Ectodermal cell (in vitro differentiated cells): ENCODE data around the gene AMHR2.
"Not testable (repeated sequence)": the region's sequence is repeated elsewhere in the genome, so short reads cannot be mapped to it uniquely, and the experiment has no call there.

Experiments used
- H3K27ac ChIP-seq: 2 replicates; pipeline ENCODE4 v1.7.0; 2013; ENCODE audit warnings: mild to moderate bottlenecking, low read depth, low read length; ENCODE audit not compliant: insufficient read depth, poor library complexity, severe bottlenecking
- H3K27me3 ChIP-seq: 2 replicates; pipeline ENCODE4 v1.7.0; 2013; ENCODE audit warnings: mild to moderate bottlenecking, low read length; ENCODE audit not compliant: insufficient read depth, control insufficient read depth, poor library complexity, severe bottlenecking
- H3K36me3 ChIP-seq: one replicate; pipeline ENCODE4 v1.7.0; 2013; ENCODE audit warnings: low read length; ENCODE audit not compliant: control insufficient read depth, insufficient read depth
- H3K4me1 ChIP-seq: one replicate; pipeline ENCODE4 v1.7.0; 2013; ENCODE audit warnings: low read length; ENCODE audit not compliant: control insufficient read depth, insufficient read depth
- H3K4me3 ChIP-seq: 2 replicates; pipeline ENCODE4 v1.7.0; 2013; ENCODE audit warnings: low read depth, low read length, control low read depth; ENCODE audit not compliant: insufficient read depth
- H3K9me3 ChIP-seq: 2 replicates; pipeline ENCODE4 v1.7.0; 2013; ENCODE audit warnings: mild to moderate bottlenecking, low read length, moderate library complexity; ENCODE audit not compliant: control insufficient read depth
- WGBS, 2 experiments: methylation state at CpG; one replicate each; pipeline ENCODE4 v1.1.7; 2013; ENCODE audit warnings: missing lambda C conversion rate in 2 of 2; 5-methylcytosine and 5-hydroxymethylcytosine counted together

AMHR2 gene

GRCh38 chr12:53414756-53415417, 8.8 kb upstream of the AMHR2 start:
- H3K9me3 ChIP-seq = no peaks in the 10 kb centered on the region
- peaks cover 18% of the 10 kb centered on the region for H3K36me3 ChIP-seq
- WGBS, 2 experiments = 92 to 97% methylated on average over 3 of the region's 3 CpGs
- H3K27me3 ChIP-seq = no peaks in the 10 kb centered on the region
- H3K4me1 ChIP-seq = peaks cover 22% of the 10 kb centered on the region
- H3K27ac ChIP-seq = peak overlapping the region; percentile 75
- no peak overlapping the region for H3K4me3 ChIP-seq

- not testable (repeated sequence) for H3K9me3 ChIP-seq, H3K4me3 ChIP-seq, H3K27me3 ChIP-seq
- Histone ChIP-seq H3K36me3 (peaks cover 11% of the 10 kb centered on the region), H3K4me1 (peaks cover 22% of the 10 kb centered on the region), H3K27ac (peak overlapping the region; percentile 69)
- WGBS, 2 experiments = 81 to 83% methylated on average over 2 of the region's 2 CpGs
Measured at GRCh38 chr12:53415752-53416389, 7.8 kb upstream of the AMHR2 start.

- H3K27me3 ChIP-seq, H3K9me3 ChIP-seq, H3K36me3 ChIP-seq, H3K27ac ChIP-seq, H3K4me3 ChIP-seq: not testable (repeated sequence)
- H3K4me1 ChIP-seq = peaks cover 22% of the 10 kb centered on the region
- WGBS, 2 experiments = 95 to 97% methylated on average over 9 of the region's 9 CpGs
Measured at GRCh38 chr12:53417291-53417816, 6.3 kb upstream of the AMHR2 start.

GRCh38 chr12:53418221-53418620, 5.4 kb upstream of the AMHR2 start:
- H3K9me3 ChIP-seq = no peaks in the 10 kb centered on the region
- no peaks in the 10 kb centered on the region for H3K27me3 ChIP-seq
- peaks cover 19% of the 10 kb centered on the region for H3K4me1 ChIP-seq
- H3K36me3 ChIP-seq = no peaks in the 10 kb centered on the region
- H3K27ac ChIP-seq = no peak overlapping the region
- 94 to 95% methylated on average over 3 of the region's 3 CpGs for WGBS, 2 experiments
- H3K4me3 ChIP-seq = no peak overlapping the region

GRCh38 chr12:53419756-53420155, 3.9 kb upstream of the AMHR2 start:
- 89 to 92% methylated on average over 2 of the region's 2 CpGs for WGBS, 2 experiments
- Histone ChIP-seq H3K9me3 (no peaks in the 10 kb centered on the region), H3K4me1 (peaks cover 18% of the 10 kb centered on the region), H3K27ac (no peak overlapping the region), H3K27me3 (no peaks in the 10 kb centered on the region), H3K36me3 (no peaks in the 10 kb centered on the region), H3K4me3 (no peak overlapping the region)

GRCh38 chr12:53422247-53422646, 1.4 kb upstream of the AMHR2 start:
- not testable (repeated sequence) for H3K4me3 ChIP-seq, H3K36me3 ChIP-seq, H3K27ac ChIP-seq, H3K9me3 ChIP-seq, H3K27me3 ChIP-seq
- WGBS, 2 experiments = 90 to 96% methylated on average over 9 to 11 of the region's 12 CpGs
- peaks cover 19% of the 10 kb centered on the region for H3K4me1 ChIP-seq

- Histone ChIP-seq H3K27ac (peak overlapping the region; percentile 8), H3K4me1 (peaks cover 19% of the 10 kb centered on the region), H3K36me3 (no peaks in the 10 kb centered on the region), H3K4me3 (no peak overlapping the region), H3K27me3 (no peaks in the 10 kb centered on the region), H3K9me3 (no peaks in the 10 kb centered on the region)
- 83 to 88% methylated on average over 9 of the region's 9 CpGs for WGBS, 2 experiments
Measured at GRCh38 chr12:53424626-53425514, 1.2 kb downstream of the AMHR2 start.

GRCh38 chr12:53425515-53426150, 2.0 kb downstream of the AMHR2 start:
- peaks cover 19% of the 10 kb centered on the region for H3K4me1 ChIP-seq
- H3K27ac ChIP-seq = no peak overlapping the region
- H3K4me3 ChIP-seq = no peak overlapping the region
- WGBS, 2 experiments = 91 to 93% methylated on average over 11 of the region's 11 CpGs
- no peaks in the 10 kb centered on the region for H3K27me3 ChIP-seq
- no peaks in the 10 kb centered on the region for H3K36me3 ChIP-seq
- no peaks in the 10 kb centered on the region for H3K9me3 ChIP-seq

- H3K4me3 ChIP-seq = no peak overlapping the region
- H3K9me3 ChIP-seq = no peaks in the 10 kb centered on the region
- H3K27ac ChIP-seq = no peak overlapping the region
- H3K36me3 ChIP-seq = no peaks in the 10 kb centered on the region
- WGBS, 2 experiments = 94 to 97% methylated on average over 7 of the region's 7 CpGs
- H3K4me1 ChIP-seq = peaks cover 19% of the 10 kb centered on the region
- no peaks in the 10 kb centered on the region for H3K27me3 ChIP-seq
Measured at GRCh38 chr12:53427905-53428594, 4.4 kb downstream of the AMHR2 start.
